Heart right ventricle (tissue), 16 donors: Measurements from ENCODE around the gene RNF182. TPM values are rescaled to one million over a fixed set of nuclear protein-coding genes. Genes with fewer than 3 reads are reported as not detected.
"Not testable (repeated sequence)": the region's sequence is repeated elsewhere in the genome, so short reads cannot be mapped to it uniquely, and the experiment has no call there.

ENCODE experiments used
- ATAC-seq, 8 donors: fragments of 200-7000 bp; cut with Tn5 transposase; one replicate each; pipeline ENCODE4 v1.9.1; 2020; ENCODE audit warnings: mild to moderate bottlenecking in 8 of 8, moderate library complexity in 8 of 8, moderate number of reproducible peaks in 1 of 8
- DNase-seq, 2 donors: peaks; one replicate each; pipeline ENCODE4 v3.0.0-alpha.2; 2020
- H3K27ac ChIP-seq, 10 donors: fragments of 200-600 bp; sonication (generic) in 2 of 10; one replicate each; pipeline versions ENCODE4 v1.5.0 to v1.8.0; 2020 to 2022; ENCODE audit warnings: mild to moderate bottlenecking in 3 of 10
- H3K27me3 ChIP-seq, 7 donors: fragments of 200-600 bp; one replicate each; pipeline ENCODE4 v1.8.0; 2021 to 2022; ENCODE audit warnings: mild to moderate bottlenecking in 2 of 7
- H3K36me3 ChIP-seq, 9 donors: fragments of 200-600 bp; sonication (generic) in 1 of 9; one replicate each; pipeline versions ENCODE4 v1.5.0 to v1.8.0; 2020 to 2022; ENCODE audit warnings: mild to moderate bottlenecking in 2 of 9
- H3K4me1 ChIP-seq, 9 donors: fragments of 200-600 bp; sonication (generic) in 1 of 9; one replicate each; pipeline versions ENCODE4 v1.5.0 to v1.8.0; 2020 to 2022; ENCODE audit warnings: mild to moderate bottlenecking in 4 of 9
- H3K4me3 ChIP-seq, 10 donors: fragments of 200-600 bp; sonication (generic) in 2 of 10; one replicate each; pipeline versions ENCODE4 v1.5.0 to v1.8.0; 2020 to 2022; ENCODE audit warnings: mild to moderate bottlenecking in 7 of 10, moderate library complexity in 2 of 10
- H3K9me3 ChIP-seq, 11 donors: fragments of 200-600 bp in 10 of 11; sonication (generic) in 2 of 11; one replicate each; pipeline versions ENCODE4 v1.5.0 to v1.8.0; 2013 to 2022; ENCODE audit warnings: mild to moderate bottlenecking in 2 of 11, control low read depth in 1 of 11, moderate library complexity in 1 of 11
- WGBS, 2 donors: extraction: QIAGEN DNeasy Blood & Tissue Kit; methylation state at CpG; one replicate each; pipeline ENCODE4 v1.1.7; 2013; ENCODE audit warnings: inconsistent platforms in 1 of 2; 5-methylcytosine and 5-hydroxymethylcytosine counted together
- intact Hi-C, 10 donors: fragments of 100-400 bp; cut with DNase I; formaldehyde crosslinking; loops; one replicate each; pipeline versions ENCODE4 v1.11.1 to v1.14.2; 2022
- polyA plus RNA-seq, 2 donors: library from polyadenylated mRNA; stranded (reverse); fragments of 200-250 nt; gene quantifications; one replicate each; pipeline ENCODE4 v1.2.3, GENCODE V29; 2013
- total RNA-seq, 10 donors: library from RNA; stranded (reverse); fragmentation: NEBNext Ultra II Directional in 3 of 10; extraction: Animal tissue kit (Norgen Biotek cat#: 25700) in 3 of 10; gene quantifications; one replicate each; pipeline versions ENCODE4 v1.2.1 to v1.2.4, GENCODE V29; 2021 to 2023
- TF ChIP-seq, protein P1 (sequence below), 9 donors: fragments of 200-600 bp; sonication (generic) in 2 of 9; IDR thresholded peaks; one replicate each; pipeline versions ENCODE4 v1.5.0 to v1.8.0; 2021 to 2022; ENCODE audit warnings: antibody characterized with exemption in 9 of 9, mild to moderate bottlenecking in 5 of 9, moderate library complexity in 1 of 9
- donor health status: Arrhythmogenic right ventricular cardiomyopathy.
- donor health status: ischemic (EF 13 %, LVEDD 7.1; RV severe dilation, severe dysfunction).
- donor health status: healthy with polysubstance abuse.
- donor health status: DM: no; HTN: yes; CAD: no.
- donor health status: DM: no; HTN: no; CAD: no.
- donor health status: ischemic (EF 25% LVEDD 6.9; RV normal size, moderate dysfunction).
- donor health status: ischemic (EF 25% LVEDD 5.7; RV mildly dilated, moderate dysfunction).
- donor health status: healthy.
- donor health status: DM: yes; HTN: yes; CAD: no.
- donor health status: Ischemic cardiomyopathy.
- donor health status: ischemic (EF 35%, LVEDD 5.7; RV mildly dilated, moderate dysfunction).
- donor health status: nonischemic (EF 11% LVEDD 7.7; RV severe dilation, severe dysfunction).
- donor health status: DM: yes; HTN: yes; CAD: no.
- donor health status: PGD.
- donor health status: ischemic (EF 29% LVEDD 5.4; RV normal size, mild dysfunction).
- donor health status: nonischemic (EF 23%, LVEDD 6.1; RV moderate dilation, normal function).

Gene RNF182
- total and polyA plus RNA-seq, 12 donors, result 0.06 to 0.07 TPM; not detected in 10

DNA sequence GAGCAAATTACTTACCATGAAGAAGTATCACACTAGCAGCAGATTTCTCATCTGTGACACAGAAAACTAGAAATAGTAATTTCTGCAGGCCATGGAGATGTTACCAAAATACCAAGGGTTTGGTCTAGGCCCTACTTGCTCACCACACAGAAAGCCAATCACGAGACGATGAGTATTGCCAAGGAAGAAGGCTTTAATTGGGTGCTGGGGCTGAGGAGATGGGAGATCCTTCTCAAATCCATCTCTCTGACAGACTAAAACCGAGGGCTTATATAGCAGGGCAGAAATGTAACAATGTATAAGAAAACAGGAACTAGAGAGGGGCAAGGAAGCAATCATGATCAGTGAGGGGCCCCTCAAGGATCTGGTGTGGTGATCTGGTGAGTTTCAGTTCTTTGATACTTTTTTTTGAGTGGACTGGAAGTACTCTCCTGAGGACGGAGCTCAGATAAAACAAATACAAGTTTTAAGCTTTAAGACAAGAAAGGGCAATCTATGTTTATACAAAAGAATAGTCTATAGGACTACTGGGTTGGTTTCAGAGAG lies 40.9 kb downstream of the RNF182 start:
- no peaks in the 10 kb centered on the region for H3K36me3 ChIP-seq
- ATAC-seq, result no peak
- no peak overlapping the region for H3K4me3 ChIP-seq
- peaks cover 0 to 22% (median 6%) of the 10 kb centered on the region in 7 donors for H3K27me3 ChIP-seq
- H3K4me1 ChIP-seq, result no peaks in the 10 kb centered on the region
- intact Hi-C loops, result no loop called here
- no peak for DNase-seq
- H3K9me3 ChIP-seq, result peaks cover 0 to 6% (median 0%) of the 10 kb centered on the region in 11 donors
- WGBS, 2 donors, result 78 to 81% methylated on average over 4 of the region's 4 CpGs
- H3K27ac ChIP-seq, result no peak overlapping the region
- TF ChIP-seq, protein P1, sequence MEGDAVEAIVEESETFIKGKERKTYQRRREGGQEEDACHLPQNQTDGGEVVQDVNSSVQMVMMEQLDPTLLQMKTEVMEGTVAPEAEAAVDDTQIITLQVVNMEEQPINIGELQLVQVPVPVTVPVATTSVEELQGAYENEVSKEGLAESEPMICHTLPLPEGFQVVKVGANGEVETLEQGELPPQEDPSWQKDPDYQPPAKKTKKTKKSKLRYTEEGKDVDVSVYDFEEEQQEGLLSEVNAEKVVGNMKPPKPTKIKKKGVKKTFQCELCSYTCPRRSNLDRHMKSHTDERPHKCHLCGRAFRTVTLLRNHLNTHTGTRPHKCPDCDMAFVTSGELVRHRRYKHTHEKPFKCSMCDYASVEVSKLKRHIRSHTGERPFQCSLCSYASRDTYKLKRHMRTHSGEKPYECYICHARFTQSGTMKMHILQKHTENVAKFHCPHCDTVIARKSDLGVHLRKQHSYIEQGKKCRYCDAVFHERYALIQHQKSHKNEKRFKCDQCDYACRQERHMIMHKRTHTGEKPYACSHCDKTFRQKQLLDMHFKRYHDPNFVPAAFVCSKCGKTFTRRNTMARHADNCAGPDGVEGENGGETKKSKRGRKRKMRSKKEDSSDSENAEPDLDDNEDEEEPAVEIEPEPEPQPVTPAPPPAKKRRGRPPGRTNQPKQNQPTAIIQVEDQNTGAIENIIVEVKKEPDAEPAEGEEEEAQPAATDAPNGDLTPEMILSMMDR (IDR thresholded peaks at IDR 0.05), result no peak

DNA sequence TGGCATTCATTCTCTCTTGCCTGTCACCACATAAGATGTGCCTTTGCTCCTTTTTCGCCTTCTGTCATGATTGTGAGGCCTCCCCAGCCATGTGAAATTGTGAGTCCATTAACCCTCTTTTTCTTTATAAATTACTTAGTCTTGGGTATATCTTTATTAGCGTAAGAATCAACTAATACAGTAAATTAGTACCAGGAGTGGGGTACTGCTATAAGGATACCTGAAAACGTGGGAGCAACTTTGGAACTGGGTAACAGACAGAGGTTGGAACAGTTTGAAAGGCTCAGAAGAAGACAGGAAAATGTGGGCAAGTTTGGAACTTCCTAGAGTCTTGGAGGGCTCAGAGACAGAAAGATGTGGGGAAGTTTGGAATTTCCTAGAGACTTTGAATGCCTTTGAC lies 46.6 kb downstream of the RNF182 start:
- DNase-seq (no peak), ATAC-seq (no peak)
- H3K27ac ChIP-seq, result no peak overlapping the region
- WGBS, 2 donors, result 79 to 83% methylated on average over 3 of the region's 3 CpGs
- TF ChIP-seq, protein P1 (IDR thresholded peaks at IDR 0.05), result no peak
- H3K4me3 ChIP-seq, result no peak overlapping the region
- peaks cover 0 to 5% (median 0%) of the 10 kb centered on the region in 7 donors for H3K27me3 ChIP-seq
- intact Hi-C loops, result no loop called here
- no peaks in the 10 kb centered on the region for H3K36me3 ChIP-seq
- H3K9me3 ChIP-seq, result peaks cover 0 to 35% (median 10%) of the 10 kb centered on the region in 11 donors
- no peaks in the 10 kb centered on the region for H3K4me1 ChIP-seq

DNA sequence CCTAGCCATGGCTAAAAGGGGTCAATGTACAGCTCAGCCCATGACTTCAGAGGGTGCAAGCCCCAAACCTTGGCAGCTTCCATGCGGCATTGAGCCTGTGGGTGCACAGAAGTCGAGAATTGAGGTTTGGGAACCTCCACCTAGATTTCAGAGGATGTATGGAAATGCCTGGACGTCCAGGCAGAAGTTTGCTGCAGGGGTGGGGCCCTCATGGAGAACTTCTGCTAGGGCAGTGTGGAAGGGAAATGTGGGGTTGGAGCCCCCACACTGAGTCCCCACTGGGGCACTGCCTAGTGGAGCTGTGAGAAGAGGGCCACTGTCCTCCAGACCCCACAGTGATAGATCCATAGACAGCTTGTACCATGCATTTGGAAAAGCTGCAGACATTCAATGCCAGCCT lies 47.9 kb downstream of the RNF182 start:
- ATAC-seq, H3K4me1 ChIP-seq, H3K27ac ChIP-seq, H3K4me3 ChIP-seq, intact Hi-C loops, H3K36me3 ChIP-seq, DNase-seq, H3K27me3 ChIP-seq: not testable (repeated sequence)
- H3K9me3 ChIP-seq, result peaks cover 0 to 35% (median 10%) of the 10 kb centered on the region in 11 donors
- WGBS, 2 donors, result 76 to 80% methylated on average over 3 of the region's 3 CpGs

DNA sequence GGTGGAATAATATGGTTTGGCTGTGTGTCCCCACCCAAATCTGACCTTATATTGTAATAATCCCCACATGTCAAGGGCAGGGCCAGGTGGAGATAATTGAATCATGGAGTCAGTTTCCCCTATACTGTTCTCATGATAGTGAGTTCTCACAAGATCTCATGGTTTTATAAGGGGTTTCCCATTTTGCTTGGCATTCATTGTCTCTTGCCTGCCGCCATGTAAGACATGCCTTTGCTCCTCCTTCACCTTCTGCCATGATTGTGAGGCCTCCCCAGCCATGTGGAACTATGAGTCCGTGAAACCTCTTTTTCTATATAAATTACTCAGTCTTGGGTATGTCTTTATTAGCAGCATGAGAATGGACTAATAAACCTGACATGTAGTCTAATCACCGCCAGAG lies 48.7 kb downstream of the RNF182 start:
- H3K4me1 ChIP-seq, H3K27ac ChIP-seq, H3K36me3 ChIP-seq, DNase-seq, intact Hi-C loops, H3K4me3 ChIP-seq, ATAC-seq: not testable (repeated sequence)
- Histone ChIP-seq H3K27me3 (peaks cover 0 to 11% (median 0%) of the 10 kb centered on the region in 7 donors), H3K9me3 (peaks cover 0 to 35% (median 10%) of the 10 kb centered on the region in 11 donors)
- 93 to 96% methylated on average over 3 of the region's 3 CpGs for WGBS, 2 donors

DNA sequence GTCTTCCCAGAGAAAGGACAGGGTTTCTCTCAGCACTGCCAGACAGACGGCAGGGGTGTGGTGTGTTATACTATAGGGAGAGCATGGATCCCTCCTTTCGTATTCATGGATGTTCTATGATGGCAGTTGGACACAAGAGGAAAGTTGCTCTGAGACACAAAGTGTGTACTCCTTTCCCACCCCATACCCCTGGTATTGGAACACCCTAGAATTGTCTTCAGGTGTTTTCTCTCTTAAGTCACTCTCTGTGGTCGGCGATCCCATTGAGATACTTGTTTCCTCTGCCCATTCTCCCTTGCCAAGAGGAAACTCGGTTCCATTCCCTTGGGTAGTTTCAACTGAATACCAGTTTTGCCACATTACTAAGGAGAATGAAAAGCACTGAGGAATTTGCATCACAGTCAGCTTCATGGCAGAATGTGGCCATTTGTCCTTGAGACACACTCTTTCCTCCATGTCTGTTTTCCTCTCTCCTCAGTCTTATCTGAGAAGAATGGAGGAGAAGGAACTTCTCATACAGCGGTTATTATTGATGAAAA lies 53.4 kb downstream of the RNF182 start:
- Histone ChIP-seq H3K27me3 (peaks cover 0 to 29% (median 6%) of the 10 kb centered on the region in 7 donors), H3K27ac (no peak overlapping the region), H3K9me3 (peaks cover 0 to 6% (median 0%) of the 10 kb centered on the region in 11 donors), H3K4me3 (no peak overlapping the region), H3K4me1 (no peaks in the 10 kb centered on the region), H3K36me3 (no peaks in the 10 kb centered on the region)
- intact Hi-C loops, result no loop called here
- TF ChIP-seq, protein P1 (IDR thresholded peaks at IDR 0.05), result no peak
- WGBS, 2 donors, result 74 to 84% methylated on average over 6 of the region's 6 CpGs
- no peak for ATAC-seq
- DNase-seq, result no peak
